ENCODE measurements around the gene RNF166. TPM values are rescaled to one million over a fixed set of nuclear protein-coding genes. Genes with fewer than 3 reads are reported as not detected.

RNF166 gene
- total RNA-seq, 1 experiment from 2014 or later = 19.8 TPM

DNA sequence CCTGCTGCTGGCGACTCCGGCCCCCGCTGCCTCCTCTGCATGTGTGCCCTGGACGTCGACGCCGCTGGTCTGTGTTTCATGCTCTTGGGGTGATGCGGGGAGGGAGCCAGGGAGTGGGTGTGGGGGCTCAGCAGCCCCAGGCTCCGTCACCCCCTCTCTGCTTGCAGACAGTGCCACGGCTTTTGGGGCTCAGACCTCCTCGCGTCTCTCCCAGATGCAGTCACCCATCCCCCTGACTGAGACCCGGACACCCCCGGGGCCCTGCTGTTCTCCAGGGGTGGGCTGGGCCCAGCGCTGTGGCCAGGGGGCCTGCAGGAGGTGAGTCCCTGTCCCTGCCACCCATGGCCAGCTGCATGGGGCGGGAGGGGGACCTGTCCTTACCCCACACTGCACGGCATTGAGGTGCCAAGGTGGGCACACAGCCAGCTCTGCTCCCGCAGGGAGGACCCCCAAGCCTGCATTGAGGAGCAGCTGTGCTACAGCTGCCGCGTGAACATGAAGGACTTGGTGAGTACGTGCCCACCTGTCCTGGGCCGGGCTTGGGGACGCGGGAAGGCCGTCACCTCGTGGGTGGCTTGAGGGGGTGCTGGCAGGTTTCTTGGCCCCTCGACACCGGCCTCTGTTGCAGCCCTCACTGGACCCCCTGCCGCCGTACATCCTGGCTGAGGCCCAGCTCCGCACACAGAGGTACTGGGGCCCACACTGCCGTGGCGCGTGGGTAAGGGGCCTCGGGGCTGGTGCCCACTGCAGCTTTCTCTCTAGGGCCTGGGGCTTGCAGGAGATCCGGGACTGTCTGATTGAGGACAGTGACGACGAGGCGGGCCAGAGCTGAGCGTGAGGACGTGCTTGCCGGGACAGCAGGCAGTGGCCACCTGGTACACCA lies 8.5 kb upstream of the RNF166 start:
- Histone ChIP-seq H3K27ac (ENCODE audit: low read length) (no peak overlapping the region), H3K4me3 (ENCODE audit: low read depth in 2 of 2, low read length in 2 of 2) (no peak overlapping the region), H3K4me1 (ENCODE audit: control insufficient read depth, insufficient read depth, low read length) (no peaks in the 10 kb centered on the region; the same call in 1 of the 2 replicates), H3K27me3 (ENCODE audit: control insufficient read depth, insufficient read depth, low read length) (no peaks in the 10 kb centered on the region), H3K9me3 (ENCODE audit: control insufficient read depth, insufficient read depth, low read depth, low read length) (no peaks in the 10 kb centered on the region), H3K36me3 (ENCODE audit: control insufficient read depth, insufficient read depth, low read length) (no peaks in the 10 kb centered on the region; the same call in 1 of the 2 replicates)
- BruUV-seq (replicated peaks) = no TSS peak
- no peak for DNase-seq (ENCODE audit: low read depth, low spot score)
- intact Hi-C loops (cut with micrococcal nuclease; ENCODE audit: unreplicated experiment) = no loop called here
- ATAC-seq = no peak
- in situ Hi-C loops (cut with HindIII; ENCODE audit: low pct_unique_long_range_greater_than_20kb, low sequenced_read_pairs) = no loop called here
- ChIA-PET CTCF (no interaction called here), POLR2A (no interaction called here)
- TF ChIP-seq TCF7L2 (IDR thresholded peaks at IDR 0.05; ENCODE audit: low read depth, low read length) (no peak), POLR2AphosphoS5 (IDR thresholded peaks at IDR 0.05; ENCODE audit: low read depth, low read length) (no peak), SIN3A (IDR thresholded peaks at IDR 0.05; ENCODE audit: borderline replicate concordance, insufficient read depth, low read depth, low read length) (no peak)
- TF ChIP-seq, protein P1, sequence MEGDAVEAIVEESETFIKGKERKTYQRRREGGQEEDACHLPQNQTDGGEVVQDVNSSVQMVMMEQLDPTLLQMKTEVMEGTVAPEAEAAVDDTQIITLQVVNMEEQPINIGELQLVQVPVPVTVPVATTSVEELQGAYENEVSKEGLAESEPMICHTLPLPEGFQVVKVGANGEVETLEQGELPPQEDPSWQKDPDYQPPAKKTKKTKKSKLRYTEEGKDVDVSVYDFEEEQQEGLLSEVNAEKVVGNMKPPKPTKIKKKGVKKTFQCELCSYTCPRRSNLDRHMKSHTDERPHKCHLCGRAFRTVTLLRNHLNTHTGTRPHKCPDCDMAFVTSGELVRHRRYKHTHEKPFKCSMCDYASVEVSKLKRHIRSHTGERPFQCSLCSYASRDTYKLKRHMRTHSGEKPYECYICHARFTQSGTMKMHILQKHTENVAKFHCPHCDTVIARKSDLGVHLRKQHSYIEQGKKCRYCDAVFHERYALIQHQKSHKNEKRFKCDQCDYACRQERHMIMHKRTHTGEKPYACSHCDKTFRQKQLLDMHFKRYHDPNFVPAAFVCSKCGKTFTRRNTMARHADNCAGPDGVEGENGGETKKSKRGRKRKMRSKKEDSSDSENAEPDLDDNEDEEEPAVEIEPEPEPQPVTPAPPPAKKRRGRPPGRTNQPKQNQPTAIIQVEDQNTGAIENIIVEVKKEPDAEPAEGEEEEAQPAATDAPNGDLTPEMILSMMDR (IDR thresholded peaks at IDR 0.05) = no peak
- TF ChIP-seq, protein P2, sequence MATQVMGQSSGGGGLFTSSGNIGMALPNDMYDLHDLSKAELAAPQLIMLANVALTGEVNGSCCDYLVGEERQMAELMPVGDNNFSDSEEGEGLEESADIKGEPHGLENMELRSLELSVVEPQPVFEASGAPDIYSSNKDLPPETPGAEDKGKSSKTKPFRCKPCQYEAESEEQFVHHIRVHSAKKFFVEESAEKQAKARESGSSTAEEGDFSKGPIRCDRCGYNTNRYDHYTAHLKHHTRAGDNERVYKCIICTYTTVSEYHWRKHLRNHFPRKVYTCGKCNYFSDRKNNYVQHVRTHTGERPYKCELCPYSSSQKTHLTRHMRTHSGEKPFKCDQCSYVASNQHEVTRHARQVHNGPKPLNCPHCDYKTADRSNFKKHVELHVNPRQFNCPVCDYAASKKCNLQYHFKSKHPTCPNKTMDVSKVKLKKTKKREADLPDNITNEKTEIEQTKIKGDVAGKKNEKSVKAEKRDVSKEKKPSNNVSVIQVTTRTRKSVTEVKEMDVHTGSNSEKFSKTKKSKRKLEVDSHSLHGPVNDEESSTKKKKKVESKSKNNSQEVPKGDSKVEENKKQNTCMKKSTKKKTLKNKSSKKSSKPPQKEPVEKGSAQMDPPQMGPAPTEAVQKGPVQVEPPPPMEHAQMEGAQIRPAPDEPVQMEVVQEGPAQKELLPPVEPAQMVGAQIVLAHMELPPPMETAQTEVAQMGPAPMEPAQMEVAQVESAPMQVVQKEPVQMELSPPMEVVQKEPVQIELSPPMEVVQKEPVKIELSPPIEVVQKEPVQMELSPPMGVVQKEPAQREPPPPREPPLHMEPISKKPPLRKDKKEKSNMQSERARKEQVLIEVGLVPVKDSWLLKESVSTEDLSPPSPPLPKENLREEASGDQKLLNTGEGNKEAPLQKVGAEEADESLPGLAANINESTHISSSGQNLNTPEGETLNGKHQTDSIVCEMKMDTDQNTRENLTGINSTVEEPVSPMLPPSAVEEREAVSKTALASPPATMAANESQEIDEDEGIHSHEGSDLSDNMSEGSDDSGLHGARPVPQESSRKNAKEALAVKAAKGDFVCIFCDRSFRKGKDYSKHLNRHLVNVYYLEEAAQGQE (IDR thresholded peaks at IDR 0.05; ENCODE audit: insufficient read depth in 1 of 2, low read depth in 2 of 2, low read length in 1 of 2) = no peak

- intact Hi-C loops (cut with micrococcal nuclease; ENCODE audit: unreplicated experiment) (no loop called here), in situ Hi-C loops (cut with HindIII; ENCODE audit: low pct_unique_long_range_greater_than_20kb, low sequenced_read_pairs) (no loop called here)
- CTCF ChIA-PET = no interaction called here
- POLR2A ChIA-PET = no interaction called here
- DNase-seq (ENCODE audit: low read depth, low spot score) = no peak
- TF ChIP-seq TCF7L2 (IDR thresholded peaks at IDR 0.05; ENCODE audit: low read depth, low read length) (no peak), SIN3A (IDR thresholded peaks at IDR 0.05; ENCODE audit: borderline replicate concordance, insufficient read depth, low read depth, low read length) (no peak), POLR2AphosphoS5 (IDR thresholded peaks at IDR 0.05; ENCODE audit: low read depth, low read length) (no peak)
- TF ChIP-seq, protein P1 (IDR thresholded peaks at IDR 0.05) = no peak
- TF ChIP-seq, protein P2 (IDR thresholded peaks at IDR 0.05; ENCODE audit: insufficient read depth in 1 of 2, low read depth in 2 of 2, low read length in 1 of 2) = no peak
- peak; percentile 53 for ATAC-seq
- Histone ChIP-seq H3K4me3 (ENCODE audit: low read depth in 2 of 2, low read length in 2 of 2) (no peak overlapping the region), H3K36me3 (ENCODE audit: control insufficient read depth, insufficient read depth, low read length) (no peaks in the 10 kb centered on the region; the same call in 1 of the 2 replicates), H3K27ac (ENCODE audit: low read length) (no peak overlapping the region), H3K4me1 (ENCODE audit: control insufficient read depth, insufficient read depth, low read length) (no peaks in the 10 kb centered on the region; the same call in 1 of the 2 replicates), H3K27me3 (ENCODE audit: control insufficient read depth, insufficient read depth, low read length) (no peaks in the 10 kb centered on the region), H3K9me3 (ENCODE audit: control insufficient read depth, insufficient read depth, low read depth, low read length) (no peaks in the 10 kb centered on the region)
- no TSS peak for BruUV-seq (replicated peaks)
Observed at GRCh38 chr16:88713568-88714419, 7.6 kb upstream of the RNF166 start.
